ENCODE results near the gene SLC1A7.
"Not testable (repeated sequence)": the region's sequence is repeated elsewhere in the genome, so short reads cannot be mapped to it uniquely, and the experiment has no call there.

The SLC1A7 gene

DNA sequence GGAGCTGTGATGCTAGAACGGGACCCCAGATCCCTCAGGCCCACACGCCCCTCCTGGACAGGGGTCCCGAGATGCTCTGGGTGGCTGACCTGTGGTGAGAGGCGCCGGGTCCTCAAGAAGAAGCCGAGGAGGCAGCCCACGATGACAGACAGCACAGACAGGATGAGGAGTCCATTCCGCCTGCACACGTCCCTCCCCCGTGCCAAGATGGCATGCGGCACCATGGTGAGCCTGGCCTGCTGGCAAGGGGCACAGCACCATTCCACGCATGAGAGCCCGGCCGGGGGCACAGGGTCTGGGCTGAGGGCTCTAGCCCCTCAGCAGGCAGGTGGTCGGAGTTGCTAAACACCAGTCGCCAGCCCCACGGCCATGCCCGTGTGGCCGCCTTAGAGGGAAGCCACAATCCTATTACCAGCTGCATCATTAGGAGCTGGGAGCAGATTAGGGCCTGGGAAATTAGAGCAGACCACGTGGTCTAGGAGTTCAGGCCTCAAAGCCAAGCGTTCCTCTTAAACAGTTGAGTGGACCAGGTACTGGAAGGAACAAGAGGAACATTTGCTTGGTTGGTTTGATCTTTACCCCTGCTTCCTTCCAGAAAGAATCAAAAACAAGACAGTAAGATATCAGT lies at the start of gene SLC1A7:
TSS of gene SLC1A7 (minus strand) at position 413 of the 628 bp plus-strand sequence. CDS start at position 224, 189 bp downstream.
- no peak for DNase-seq

DNA sequence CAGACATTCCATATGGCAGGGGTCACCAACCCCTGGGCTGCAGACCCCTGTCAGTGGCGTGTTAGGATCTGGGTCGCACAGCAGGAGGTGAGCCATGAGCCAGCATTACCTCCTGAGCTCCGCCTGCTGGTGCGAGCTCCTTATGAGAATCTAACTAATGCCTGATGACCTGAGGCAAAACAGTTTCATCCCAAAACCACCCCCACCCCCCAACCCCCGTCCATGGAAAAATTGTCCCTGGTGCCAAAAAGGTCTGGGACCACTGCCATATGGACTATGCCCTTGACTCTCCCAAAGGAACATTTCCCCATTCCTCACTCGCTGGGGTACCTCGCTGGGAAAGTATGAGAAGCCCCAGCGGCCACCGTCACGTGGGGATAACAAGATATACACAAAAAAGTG lies 47.8 kb upstream of the SLC1A7 start:
- no peak for DNase-seq

DNA sequence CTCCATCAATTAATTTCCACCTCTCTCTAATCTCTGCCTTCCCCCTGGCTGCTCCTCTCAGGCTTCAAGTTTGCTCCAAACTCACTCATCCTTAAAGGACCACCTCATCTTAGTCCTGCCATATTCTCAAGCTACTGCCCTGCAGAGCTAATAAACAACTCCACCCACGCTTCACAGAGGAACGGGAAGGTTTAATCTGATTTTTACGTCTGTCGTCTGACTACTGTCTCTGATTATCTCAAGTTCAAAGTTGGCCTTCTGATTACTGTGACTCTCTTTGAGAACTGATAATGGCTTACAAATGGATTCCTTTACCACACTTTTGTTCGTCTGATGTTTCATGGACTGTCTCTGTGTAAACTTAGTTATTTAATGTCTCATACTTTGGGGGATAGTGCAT lies 46.6 kb upstream of the SLC1A7 start:
- DNase-seq, result no peak

DNA sequence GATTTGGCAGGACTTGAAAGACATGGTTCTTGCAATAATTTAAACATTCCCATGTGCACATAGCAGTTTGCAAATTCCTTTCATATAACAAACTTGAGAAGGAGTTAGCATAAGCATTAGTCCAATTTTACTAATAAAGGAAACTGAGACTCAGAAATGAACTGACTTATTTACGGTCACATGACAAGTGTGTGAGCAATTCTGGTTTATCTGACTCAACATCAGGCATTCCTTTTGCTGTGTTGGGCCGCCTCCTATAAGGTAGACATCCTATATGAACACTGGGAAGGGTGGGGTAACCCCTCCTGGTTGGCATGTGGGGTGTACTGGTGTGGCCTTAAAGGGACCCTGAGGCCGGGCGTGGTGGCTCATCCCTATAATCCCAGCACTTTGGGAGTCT lies 45.7 kb upstream of the SLC1A7 start:
- no peak for DNase-seq

DNA sequence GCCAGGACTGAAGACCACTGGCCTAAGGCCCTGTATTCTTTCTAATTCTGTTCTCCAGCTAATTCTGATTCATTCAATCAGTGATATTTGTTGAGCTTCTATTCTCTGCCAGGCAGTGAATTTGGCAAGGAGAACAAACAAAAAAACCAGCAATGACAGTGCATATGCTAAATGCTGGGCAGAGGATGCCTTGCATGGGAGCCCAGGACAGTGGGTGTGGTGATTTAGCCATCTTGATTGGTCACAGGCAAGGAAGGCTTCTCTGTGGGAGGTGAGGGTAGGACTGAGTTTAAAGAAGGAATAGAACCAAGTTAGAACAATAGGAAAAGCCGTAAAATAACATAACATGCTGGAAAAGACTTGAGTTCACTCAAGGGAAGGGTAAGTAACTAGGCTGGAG lies 45.0 kb upstream of the SLC1A7 start:
- no peak for DNase-seq

DNA sequence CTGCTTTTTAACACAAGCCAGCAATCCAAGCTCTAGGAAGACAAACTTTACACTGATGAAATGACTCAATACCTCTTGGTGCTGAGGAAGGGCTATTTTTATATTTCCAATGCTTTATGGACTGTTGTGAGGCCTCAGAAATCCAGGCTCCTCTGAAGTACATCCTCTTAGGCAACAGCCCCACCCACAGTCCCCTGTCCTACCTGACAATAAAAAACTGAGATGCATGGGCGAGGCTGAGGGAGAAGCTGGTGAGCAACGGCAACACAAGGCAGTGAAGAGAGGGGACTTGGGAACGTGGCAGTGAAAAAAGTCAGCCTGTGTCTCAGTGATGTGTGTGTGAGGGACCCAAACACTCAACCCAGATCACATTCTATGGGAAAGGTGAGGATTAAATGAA lies 44.1 kb upstream of the SLC1A7 start:
- no peak for DNase-seq

DNA sequence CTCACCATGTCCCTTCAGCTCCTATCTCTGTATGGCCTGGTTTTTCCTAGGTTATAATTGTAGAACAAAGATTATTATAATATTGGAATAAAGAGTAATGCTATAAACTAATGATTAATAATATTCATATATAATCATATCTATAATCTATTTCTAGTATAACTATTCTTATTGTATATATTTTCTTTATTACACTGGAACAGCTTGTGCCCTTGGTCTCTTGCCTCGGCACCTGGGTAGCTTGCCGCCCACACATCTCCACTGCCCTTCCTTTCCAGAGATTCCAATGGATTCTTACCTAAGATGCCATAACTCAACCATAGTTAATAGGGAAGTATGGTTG lies 43.5 kb upstream of the SLC1A7 start:
- DNase-seq, result not testable (repeated sequence)

DNA sequence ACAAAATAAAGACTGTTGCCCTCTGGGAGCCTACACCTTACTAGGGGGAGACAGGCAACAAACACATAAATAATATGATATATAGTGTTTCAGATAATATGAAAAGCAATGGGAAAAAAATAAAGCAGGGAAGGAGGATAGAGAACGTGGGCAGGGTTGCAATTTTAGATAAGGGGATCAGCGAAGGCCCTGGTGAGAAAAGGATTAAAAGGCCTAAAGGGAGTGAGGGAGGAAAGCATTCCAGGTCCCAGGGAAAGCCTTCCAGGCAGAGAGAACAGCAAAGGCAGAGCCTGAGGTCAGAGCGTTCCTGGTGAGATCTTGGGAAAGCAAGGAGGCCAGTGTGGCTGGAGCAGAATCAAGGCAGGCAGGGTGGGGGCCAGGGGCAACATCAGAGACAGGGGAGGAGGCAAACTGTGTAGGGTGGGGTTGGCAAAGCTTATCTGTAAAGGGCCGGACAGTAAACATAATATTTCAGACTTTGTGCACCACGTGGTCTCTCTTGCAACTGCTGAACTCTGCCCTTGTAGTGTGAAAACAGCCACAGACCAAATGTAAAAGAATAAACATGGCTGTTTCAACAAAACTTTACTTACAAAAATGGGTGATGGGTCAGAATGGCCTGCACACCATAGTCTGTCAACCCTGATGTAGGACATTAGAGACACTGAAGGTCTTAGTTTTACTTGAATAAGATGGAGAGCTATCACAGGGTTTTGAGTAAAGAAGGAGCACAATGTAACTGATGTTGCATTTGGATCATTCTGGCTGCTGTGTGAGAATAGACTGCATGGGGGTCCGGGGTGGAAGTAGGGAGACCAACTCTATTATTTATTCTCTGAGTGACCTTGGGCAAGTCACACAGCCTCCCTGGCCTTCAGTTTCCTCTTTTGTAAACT lies 40.9 kb upstream of the SLC1A7 start:
- no peak for DNase-seq

DNA sequence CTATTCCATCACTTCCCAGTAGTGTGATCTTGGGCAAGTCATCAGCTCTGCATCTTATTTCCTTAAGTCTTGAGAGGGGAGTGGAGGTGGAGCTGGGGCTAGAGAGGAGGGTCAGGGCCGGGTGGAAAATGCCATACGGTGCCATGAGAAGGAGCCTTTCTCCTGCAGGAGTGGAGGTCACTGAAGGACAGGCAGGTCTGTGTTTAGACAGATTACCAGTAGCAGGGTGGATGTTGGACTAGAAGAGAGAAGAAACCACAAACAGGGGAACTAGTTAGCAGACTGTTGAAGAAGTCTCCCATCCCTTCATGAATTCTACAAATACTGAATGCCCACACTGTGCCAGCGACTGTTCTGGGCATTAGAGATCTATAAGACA lies 40.3 kb upstream of the SLC1A7 start:
- no peak for DNase-seq

DNA sequence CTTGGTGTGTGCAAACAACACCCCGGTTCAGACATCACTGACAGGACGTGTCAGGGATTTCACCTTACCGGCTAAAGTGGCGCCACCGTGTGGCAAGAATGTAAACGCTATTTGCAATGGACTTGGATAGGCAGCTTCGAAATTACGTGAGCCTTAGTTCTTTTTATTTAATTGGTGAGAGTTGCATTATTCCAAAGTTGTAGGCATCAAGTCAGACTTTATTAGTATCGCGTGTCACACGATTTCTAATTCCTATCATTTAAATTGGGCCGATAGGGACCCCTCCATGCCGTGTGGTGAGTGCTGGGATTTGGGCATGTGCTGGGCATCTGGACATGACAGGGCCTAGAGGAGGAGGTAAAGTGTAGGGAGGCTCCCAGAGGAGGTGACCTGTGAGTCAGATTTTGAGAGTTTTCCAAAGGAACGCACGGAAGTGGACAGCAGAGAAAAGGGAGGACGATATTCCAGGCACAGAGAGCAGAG lies 39.7 kb upstream of the SLC1A7 start:
- DNase-seq, result peak; percentile 75

DNA sequence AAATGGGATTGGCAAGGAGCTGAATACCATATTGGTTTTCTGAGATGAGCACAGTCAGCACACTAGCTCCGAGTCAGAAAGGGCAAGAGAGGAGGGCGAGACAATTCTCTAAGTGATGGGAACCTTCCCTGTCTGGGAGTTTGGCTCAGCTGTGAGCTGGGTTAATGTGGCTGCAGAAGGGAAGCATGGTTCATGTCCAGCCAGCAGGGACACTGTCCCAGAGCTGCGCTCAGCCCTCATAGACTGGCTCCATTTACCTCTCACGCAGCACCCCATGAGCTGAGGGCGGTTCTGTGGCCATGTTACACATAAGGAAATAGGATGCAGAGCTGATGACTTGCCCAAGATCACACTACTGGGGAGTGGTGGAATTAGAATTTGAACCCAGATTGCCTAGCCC lies 38.5 kb upstream of the SLC1A7 start:
- DNase-seq, result no peak

DNA sequence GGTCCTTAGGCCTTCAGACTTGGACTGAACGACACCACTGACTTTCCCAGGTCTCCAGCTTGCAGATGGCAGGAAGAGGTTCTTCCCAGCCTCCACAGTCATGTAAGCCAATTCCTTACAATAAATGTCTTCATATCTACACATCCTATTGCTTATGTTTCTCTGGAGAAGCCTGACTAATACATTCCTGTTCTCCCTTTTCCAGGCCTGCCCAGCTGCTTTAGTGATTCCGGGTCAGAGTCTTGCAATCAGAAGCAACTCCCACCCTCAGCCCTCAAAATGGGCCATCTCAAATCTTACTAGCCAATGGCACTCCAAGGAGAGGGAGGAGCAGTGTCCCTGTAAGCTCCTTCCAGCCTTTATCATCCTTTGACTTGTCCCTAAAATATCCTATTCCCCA lies 37.8 kb upstream of the SLC1A7 start:
- DNase-seq, result no peak

DNA sequence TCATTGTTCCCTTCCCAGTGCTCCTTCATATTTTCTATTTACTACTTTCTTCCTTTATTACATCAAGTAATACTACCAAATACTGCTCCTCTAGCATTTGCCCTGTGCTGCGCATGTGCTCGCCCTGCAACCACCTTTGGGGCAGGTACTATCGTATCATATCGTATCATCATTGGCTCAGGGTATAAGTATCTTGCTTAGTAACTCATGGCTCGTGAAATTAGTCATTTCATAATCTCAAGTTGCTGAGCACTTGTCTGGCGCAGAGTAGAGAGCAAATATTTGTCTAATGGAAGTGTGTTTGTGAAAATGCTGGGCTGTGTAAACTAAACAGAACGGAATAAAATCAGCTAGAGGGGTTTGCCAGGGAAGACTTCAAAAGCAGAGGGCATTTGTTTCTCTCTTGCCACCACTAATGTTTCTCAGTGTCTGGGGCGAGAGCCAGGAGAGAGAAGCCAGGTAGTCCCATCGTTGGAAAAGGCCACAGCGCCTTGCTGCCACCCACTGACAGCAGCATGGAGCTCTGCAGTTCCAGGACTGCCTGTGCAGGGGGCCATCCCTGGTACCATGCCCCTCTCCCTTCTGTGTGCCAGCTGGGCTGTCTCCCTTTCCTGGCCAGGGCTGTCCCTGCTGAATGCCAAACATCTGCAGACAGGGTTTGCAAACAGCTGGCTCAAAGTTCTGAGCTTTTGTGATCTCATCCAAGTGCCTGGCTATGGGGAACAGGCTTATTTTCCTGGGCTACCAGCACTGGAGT lies 34.2 kb upstream of the SLC1A7 start:
- DNase-seq, result no peak

DNA sequence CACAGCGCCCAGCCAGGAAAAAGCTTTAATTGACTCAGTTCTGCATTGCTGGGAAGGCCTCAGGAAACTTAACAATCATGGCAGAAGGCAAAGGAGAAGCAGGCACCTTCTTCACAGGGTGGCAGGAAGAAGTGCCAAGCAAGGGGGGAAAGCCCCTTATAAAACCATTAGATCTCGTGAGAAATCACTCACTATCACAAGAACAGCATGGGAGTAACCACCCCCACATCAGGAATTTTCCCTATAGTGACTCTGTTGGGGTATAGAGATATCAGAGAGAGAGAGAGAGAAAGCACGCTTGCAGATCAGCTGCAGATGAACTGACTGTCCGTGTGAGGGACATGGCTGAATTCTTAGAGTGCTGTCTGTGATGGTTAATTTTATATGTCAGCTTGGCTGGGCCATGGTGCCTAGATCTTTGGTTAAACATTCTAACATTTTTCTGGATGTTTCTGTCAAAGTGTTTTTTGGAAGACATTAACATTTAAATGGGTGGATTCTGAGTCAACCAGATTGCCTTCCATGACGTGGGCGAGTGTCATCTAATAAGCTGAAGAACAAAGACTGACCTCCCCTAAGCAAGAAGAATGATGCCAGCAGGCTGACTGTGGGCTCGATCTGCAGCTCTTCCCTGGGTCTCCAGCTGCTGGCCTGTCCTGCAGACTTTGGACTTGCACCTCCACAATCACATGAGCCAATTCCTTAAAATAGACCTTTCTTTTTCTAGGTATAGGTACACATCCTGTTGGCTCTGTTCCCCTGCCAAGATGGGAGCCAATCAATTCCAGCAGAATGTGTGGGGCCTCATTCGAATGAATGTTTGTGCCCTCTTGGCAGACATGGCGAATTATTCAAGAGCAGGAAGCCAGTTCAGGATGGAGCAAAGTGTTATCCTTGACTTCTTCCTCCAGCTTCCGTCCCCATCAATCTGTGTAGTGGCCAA lies 32.8 kb upstream of the SLC1A7 start:
- no peak for DNase-seq

DNA sequence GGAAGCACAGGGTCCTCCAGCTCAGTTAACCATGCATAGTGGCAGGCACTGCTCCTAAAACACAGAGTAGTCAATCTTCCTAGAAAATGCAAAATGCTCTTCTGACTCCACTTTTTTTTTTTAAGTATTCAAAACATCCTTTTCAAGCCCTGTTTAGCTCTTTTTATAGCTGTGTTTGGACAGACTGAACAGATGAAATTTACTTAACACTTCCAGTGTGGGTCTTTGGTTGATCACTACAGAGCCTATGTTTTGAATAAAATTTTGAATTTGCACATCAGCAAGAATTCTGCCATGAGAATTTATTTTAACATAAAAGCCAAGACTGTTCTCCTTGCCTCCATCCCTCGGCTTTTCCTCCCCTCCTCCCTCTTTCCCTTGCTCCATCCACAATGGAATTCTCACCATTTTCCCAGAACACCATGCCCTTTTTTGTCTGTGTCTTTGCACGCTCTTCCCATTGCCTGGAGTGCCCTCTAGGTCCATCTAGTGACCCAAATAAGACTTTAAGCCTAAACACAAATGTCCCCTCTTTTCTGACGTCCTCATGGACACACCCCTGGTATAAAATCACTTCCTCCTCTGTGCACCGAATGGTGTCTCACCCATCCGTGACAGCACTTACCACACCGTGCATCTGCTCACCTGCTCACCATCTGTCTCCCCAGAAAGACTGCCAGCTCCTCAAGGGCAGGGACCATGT lies 30.1 kb upstream of the SLC1A7 start:
- peak; percentile 44 for DNase-seq

DNA sequence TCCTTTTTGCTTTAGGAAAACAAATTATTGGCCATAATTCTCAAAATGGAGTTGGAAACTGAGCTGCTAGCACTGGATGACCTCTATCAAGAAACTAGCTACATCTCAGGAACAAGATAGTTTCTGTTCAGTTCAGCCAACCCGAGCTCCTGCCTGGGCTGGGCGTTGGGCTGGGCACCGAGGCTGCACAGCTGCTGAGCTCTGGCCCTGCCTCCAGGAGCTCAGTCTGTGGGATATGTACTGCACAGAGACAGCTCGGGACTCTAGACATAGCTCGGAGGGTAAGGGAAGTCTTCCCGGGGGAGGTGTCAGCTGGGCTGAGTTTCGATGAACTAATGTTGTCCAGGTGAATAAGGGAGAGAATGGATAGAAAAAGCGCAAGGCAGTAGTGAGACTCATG lies 24.5 kb upstream of the SLC1A7 start:
- DNase-seq, result no peak

DNA sequence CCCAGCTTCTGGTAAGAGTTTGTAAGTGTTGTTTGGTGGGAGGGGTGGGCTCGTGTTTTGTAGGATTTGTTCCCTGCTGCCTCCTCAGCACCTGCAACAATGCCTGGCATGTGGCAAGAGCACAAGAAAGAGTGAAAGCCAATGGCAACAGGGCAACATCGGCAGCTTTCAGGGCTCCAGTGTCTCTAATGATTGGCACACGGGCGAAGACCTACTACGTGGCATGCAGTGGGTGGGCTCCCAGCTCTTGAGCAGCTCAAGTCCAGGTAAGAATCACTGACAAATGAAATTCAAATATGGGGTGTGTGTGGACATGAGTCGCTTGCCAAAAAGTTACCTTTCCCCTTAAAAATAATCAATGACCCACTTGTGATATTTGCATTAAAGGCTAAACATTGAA lies 23.9 kb upstream of the SLC1A7 start:
- DNase-seq, result no peak

DNA sequence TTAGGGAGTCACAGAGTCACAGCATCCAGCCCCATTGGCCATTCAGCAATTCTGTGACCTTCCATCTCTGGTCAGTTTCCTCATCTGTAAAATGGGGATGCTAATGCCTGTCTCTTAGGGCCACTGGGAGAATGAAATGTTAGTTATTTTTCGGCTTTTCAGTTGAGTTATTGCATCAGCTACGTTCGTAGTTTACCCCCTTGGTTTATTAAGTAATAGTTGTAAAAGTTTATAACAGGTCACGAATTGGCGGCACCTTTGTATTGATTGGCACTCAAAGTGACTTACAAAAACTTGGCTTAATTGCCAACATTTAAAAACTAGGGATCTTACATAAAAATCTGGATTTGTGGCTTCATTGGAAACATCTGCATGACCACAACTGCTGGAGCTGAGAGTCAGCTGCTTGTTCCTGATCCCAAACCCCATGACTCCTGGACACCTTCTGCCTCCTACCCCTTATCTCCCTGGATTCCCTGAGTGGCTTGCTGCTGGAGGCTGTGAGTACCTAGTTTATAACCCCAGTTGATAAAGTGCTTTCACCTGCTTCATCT lies 23.0 kb upstream of the SLC1A7 start:
- no peak for DNase-seq

DNA sequence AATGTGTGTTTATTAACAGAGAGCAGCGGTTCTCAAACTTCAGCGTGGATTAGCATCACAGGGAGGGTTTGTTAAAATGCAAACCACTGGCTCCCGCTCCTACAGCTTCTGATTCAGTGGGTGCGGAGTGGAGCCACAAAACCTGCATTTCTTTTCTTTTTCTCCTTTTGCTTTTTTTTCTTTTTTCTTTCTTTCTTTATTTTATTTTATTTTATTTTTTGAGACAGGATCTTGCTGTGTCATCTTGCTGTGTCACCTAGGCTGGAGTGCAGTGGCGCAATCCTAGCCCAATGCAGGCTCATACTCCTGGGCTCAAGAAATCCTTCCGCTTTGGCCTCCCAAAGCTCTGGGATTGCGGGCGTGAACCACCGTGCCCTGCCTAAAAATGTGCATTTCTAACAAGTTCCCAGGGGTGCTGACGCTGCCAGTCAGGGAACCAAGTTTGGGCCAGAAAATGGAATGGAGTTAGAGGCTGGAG lies 20.9 kb upstream of the SLC1A7 start:
- no peak for DNase-seq

DNA sequence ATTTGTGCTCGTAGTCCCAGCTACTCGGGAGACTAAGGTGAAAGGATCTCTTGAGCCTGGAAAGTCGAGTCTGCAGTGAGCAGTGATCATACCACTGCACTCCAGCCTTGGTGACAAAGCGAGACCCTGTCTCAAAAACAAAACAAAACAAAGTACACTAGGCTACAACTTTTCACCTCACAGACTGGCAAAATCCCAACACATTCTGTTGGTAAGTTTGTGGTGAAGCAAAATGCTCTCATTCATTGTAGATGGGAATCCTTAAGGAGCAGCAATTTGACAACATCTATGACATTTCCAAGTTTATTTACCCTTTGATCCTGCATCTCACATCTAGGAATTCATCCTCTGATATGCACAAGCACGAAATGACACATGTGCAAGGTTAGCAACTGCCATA lies 20.2 kb upstream of the SLC1A7 start:
- DNase-seq, result no peak

DNA sequence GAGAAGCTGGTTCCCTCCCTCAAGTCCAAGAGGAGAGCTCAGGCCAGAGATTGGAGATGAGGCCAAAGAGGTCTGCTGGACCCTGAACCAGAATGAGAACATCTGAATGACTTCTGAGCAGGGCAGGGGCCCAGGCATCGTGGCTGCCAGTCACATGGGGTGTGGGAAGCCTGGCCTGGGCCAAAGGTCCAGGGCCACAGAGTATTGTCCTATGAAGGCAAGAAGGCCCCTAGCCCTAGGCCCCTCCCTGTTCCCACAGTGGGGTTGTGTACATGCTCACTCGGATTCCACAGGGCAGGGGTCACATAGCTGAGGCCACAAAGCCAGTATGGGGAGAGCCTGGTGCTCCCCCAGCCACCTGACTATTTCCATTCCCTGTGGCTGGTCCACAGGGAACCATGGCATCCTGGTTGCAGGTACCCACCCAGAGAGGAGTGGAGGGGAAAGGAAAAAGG lies 18.5 kb upstream of the SLC1A7 start:
- no peak for DNase-seq

Data from CD4-positive, alpha-beta T cell treated with Interleukin-15 for 1 hour (primary cell).